ENCODE data around the gene RPS19BP1. TPM values are rescaled to one million over a fixed set of nuclear protein-coding genes. Genes with fewer than 3 reads are reported as not detected.

Gene RPS19BP1
- total RNA-seq, 6 experiments from 2014 or later = 31.0 to 104 (median 32.8) TPM

DNA sequence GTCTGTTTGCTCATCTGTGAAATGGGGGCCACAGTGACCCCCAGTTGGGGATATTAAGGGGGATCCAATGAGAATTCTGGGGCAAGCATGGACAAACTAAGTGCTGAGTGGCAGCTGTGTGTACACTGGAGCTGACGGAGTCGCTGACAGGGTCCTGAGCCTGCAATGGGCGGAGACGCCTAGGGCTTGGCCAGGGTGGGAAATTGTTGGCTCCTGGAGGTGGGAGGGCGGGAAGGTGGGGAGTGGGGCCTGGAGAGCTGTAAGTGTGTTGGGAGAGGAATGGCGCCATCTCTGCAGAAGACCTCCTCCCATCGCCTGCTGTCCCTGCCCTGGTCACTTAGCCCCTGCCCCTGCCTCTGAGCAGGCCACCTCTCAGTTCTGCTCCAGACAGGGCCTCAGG, 45.4 kb upstream of the RPS19BP1 start:
- no peaks in the 10 kb centered on the region for H3K4me1 ChIP-seq
- no peaks in the 10 kb centered on the region for H3K36me3 ChIP-seq
- DNase-seq = no peak
- H3K9me3 ChIP-seq = no peaks in the 10 kb centered on the region
- no peak overlapping the region for H3K4me3 ChIP-seq
- no peaks in the 10 kb centered on the region for H3K27me3 ChIP-seq
- no peak for ATAC-seq
- TF ChIP-seq POLR2A (IDR thresholded peaks at IDR 0.05) = no peak
- TF ChIP-seq, protein P1, sequence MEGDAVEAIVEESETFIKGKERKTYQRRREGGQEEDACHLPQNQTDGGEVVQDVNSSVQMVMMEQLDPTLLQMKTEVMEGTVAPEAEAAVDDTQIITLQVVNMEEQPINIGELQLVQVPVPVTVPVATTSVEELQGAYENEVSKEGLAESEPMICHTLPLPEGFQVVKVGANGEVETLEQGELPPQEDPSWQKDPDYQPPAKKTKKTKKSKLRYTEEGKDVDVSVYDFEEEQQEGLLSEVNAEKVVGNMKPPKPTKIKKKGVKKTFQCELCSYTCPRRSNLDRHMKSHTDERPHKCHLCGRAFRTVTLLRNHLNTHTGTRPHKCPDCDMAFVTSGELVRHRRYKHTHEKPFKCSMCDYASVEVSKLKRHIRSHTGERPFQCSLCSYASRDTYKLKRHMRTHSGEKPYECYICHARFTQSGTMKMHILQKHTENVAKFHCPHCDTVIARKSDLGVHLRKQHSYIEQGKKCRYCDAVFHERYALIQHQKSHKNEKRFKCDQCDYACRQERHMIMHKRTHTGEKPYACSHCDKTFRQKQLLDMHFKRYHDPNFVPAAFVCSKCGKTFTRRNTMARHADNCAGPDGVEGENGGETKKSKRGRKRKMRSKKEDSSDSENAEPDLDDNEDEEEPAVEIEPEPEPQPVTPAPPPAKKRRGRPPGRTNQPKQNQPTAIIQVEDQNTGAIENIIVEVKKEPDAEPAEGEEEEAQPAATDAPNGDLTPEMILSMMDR (IDR thresholded peaks at IDR 0.05) = no peak
- intact Hi-C loops (cut with DNase I) = no loop called here
- H3K27ac ChIP-seq = no peak overlapping the region
- no CpG with 5 or more reads among the region's 7 CpGs for WGBS (ENCODE audit: insufficient coverage, low coverage, low lambda C conversion rate, missing lambda C conversion rate)

DNA sequence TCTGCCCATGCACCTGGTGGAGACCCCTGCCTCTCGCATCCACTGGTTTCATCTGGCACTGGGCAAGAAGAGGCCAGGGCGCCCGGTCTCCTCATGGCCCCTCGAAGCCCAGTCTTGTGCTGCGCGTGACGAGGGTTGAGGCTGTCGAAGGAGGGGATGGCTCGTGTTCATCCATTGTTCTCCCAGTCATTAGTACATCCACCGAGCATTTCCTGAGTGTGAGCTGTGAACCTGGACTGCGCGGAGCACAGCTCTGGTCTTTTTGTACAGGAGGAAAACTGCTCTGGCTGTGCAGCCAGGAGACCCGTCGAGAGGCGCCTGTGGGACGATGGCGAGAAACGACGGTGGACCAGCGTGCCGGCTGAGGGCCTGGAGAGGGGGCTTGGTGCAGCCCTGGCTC, 44.8 kb upstream of the RPS19BP1 start:
- H3K9me3 ChIP-seq = no peaks in the 10 kb centered on the region
- WGBS (ENCODE audit: insufficient coverage, low coverage, low lambda C conversion rate, missing lambda C conversion rate) = 63% methylated on average over 10 of the region's 21 CpGs
- no peaks in the 10 kb centered on the region for H3K27me3 ChIP-seq
- TF ChIP-seq, protein P1 (IDR thresholded peaks at IDR 0.05) = no peak
- no peak for TF ChIP-seq POLR2A (IDR thresholded peaks at IDR 0.05)
- H3K4me1 ChIP-seq = no peaks in the 10 kb centered on the region
- ATAC-seq (no peak), DNase-seq (no peak)
- no peak overlapping the region for H3K27ac ChIP-seq
- intact Hi-C loops (cut with DNase I) = no loop called here
- no peak overlapping the region for H3K4me3 ChIP-seq
- H3K36me3 ChIP-seq = no peaks in the 10 kb centered on the region

DNA sequence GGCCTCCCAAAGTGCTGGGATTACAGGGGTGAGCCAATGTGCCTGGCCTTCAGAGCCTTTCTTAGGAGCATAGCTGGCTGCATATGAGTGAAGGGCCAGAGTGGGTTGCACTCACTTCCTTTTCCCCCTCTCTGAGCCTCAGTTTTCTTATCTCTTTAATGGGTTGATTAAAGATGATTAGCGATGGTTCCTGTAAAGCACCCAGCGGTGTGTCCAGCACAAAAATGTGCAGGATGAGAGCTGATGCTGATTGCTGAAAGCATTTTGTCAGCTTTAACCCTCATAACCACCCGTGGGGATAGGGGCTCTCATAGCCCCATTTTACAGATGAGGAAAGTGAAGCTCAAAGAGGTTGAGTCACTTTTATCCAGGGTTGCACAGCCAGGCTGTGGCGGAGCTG, 43.5 kb upstream of the RPS19BP1 start:
- Histone ChIP-seq H3K27ac (no peak overlapping the region), H3K27me3 (no peaks in the 10 kb centered on the region), H3K4me1 (no peaks in the 10 kb centered on the region), H3K9me3 (no peaks in the 10 kb centered on the region), H3K36me3 (no peaks in the 10 kb centered on the region), H3K4me3 (no peak overlapping the region)
- WGBS (ENCODE audit: insufficient coverage, low coverage, low lambda C conversion rate, missing lambda C conversion rate) = 96% methylated on average over 3 of the region's 4 CpGs
- TF ChIP-seq, protein P1 (IDR thresholded peaks at IDR 0.05) = no peak
- TF ChIP-seq POLR2A (IDR thresholded peaks at IDR 0.05) = no peak
- DNase-seq (no peak), ATAC-seq (no peak)
- intact Hi-C loops (cut with DNase I) = no loop called here

DNA sequence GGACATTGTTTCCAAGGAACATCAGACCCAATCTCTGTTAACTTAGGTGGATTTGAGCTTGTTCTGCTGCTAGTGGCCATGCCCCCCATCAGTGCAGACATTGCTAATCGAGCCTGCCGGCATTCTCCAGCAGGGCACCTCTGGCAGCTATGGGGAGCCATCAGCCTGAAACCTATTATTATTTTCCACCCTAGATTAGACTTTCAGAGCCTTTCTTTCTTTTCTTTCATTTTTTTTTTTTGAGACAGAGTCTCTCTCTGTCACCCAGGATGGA, 42.9 kb upstream of the RPS19BP1 start:
- intact Hi-C loops (cut with DNase I) = no loop called here
- 100% methylated on average over 1 of the region's 2 CpGs for WGBS (ENCODE audit: insufficient coverage, low coverage, low lambda C conversion rate, missing lambda C conversion rate)
- H3K36me3 ChIP-seq = no peaks in the 10 kb centered on the region
- no peaks in the 10 kb centered on the region for H3K27me3 ChIP-seq
- H3K4me3 ChIP-seq = no peak overlapping the region
- no peaks in the 10 kb centered on the region for H3K4me1 ChIP-seq
- no peak overlapping the region for H3K27ac ChIP-seq
- ATAC-seq (no peak), DNase-seq (no peak)
- no peaks in the 10 kb centered on the region for H3K9me3 ChIP-seq
- TF ChIP-seq, protein P1 (IDR thresholded peaks at IDR 0.05) = no peak
- no peak for TF ChIP-seq POLR2A (IDR thresholded peaks at IDR 0.05)
